Measurements from ENCODE around the gene CCDC158.
"Not testable (repeated sequence)": the region's sequence is repeated elsewhere in the genome, so short reads cannot be mapped to it uniquely, and the experiment has no call there.

Gene CCDC158

DNA sequence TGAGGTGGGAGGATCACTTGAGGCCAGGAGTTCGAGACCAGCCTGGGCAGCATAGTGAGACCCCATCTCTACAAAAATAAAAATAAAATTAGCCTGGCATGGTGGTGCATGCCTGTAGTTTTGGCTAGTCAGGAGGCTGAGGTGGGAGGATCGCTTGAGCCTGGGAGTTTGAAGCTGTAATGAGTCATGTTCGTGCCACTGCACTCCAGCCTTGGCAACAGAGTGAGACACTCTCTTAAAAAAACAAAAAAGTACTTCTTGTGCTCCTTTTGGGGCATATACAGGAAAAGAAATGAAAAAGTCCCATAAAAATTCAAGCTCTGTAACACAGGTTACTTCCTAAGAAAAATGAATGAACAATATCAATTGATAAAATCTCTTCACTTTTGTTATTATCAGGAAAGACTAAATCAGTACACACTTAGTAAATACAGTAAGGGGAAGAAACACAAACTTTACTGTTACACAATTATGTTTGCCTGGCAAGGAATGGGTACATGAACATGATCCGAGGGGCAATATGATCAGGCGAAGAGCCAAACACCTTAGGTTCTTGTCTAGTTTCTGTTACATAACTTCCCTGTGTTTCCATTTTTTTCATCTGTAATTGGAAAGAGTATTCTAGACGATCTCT is 46.9 kb downstream of the CCDC158 start:
- DNase-seq (ENCODE audit: low read depth in 2 of 3, low spot score in 1 of 3) = no peak

DNA sequence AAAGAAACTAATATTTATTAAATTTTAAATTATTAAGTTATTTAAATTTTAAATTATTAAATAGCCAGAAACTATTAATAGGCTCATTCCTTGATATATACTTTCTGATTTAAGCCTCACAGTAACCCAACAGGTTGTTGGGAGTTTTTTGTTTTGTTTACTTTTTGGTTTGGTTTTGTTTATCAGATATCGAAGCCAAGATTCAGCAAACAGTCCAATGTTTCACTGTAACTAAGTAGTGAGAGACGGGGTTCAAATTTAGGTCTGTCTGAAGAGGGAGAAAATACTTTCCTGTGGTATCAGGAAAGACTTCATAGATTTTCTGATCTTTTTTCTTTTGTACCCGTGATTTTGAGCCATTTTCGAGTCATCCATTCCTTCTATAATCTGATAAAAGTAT is 54.2 kb downstream of the CCDC158 start:
- DNase-seq (ENCODE audit: low read depth in 2 of 3, low spot score in 1 of 3) = no peak

DNA sequence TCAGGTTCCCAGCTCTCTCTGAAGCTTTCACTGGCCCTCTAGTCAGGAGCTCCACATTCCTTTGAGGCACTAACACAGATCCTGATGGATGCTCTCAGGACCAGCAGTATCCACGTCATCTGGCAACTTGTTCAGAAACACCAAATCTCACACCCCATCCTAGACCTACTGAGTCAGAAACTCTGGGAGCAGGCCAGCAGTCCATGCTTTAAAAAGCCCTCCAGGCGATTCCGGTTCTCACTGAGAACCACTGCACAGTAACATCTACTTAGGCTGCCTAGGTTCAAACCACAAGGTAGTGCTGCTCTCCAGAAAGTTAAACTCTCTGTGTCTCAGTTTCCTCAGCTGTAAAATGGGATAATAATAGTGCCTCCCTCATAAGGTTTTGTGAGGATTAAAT is 55.3 kb downstream of the CCDC158 start:
- no peak for DNase-seq (ENCODE audit: low read depth in 2 of 3, low spot score in 1 of 3)

DNA sequence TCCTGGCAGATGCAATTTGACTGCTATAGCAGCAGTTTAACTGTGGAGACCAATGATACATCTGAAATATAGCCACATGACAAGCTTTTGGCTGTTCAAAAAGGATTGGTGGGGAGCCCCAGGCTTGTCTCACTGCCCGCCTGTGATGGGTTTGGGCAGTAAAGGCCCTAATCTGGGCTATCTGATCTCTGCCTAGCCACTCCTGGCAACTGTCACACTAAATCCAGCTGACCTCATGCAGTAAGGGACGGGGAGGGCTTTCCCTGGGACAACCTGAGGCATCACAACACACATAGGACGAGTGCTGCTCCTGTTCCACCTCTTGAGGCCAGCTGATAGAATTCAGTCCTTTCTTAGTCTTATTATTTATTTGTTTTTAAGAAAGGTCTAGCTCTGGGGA is 56.2 kb downstream of the CCDC158 start:
- no peak for DNase-seq (ENCODE audit: low read depth in 2 of 3, low spot score in 1 of 3)

DNA sequence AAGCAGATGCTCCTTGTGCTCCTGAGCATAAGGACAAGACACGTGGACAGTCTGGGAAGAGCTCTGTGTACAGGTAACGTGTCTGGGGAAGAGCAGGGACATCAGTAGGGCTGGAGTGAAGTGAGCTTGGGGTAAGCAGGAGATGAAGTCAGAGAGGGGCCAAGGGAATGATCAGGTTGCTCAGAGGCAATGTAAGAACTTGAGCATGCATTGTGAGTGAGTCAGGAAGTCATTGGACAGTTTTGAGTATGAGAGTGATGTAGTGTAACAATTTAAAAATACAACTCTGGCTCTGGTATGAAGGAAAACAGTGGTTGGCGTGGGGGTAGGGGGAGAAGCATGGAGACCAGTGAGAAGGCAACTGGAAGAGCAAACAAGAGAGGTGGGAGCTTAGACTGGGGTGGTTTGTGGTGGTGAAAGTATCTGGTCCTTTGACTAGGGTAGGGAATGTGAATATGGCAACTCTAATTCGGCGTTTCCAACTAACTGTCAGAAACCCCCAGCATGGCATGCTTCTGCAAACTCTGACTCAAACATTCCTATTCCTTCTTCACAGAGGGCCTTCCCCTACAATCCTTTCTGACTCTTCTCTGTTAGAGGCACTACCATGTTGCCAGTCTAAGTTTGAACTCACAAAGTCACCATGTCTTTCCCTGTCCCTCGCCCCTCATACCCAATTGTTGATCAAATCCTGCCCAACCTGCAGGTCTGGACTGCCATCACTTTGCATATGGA is 57.2 kb downstream of the CCDC158 start:
- no peak for DNase-seq (ENCODE audit: low read depth in 2 of 3, low spot score in 1 of 3)

DNA sequence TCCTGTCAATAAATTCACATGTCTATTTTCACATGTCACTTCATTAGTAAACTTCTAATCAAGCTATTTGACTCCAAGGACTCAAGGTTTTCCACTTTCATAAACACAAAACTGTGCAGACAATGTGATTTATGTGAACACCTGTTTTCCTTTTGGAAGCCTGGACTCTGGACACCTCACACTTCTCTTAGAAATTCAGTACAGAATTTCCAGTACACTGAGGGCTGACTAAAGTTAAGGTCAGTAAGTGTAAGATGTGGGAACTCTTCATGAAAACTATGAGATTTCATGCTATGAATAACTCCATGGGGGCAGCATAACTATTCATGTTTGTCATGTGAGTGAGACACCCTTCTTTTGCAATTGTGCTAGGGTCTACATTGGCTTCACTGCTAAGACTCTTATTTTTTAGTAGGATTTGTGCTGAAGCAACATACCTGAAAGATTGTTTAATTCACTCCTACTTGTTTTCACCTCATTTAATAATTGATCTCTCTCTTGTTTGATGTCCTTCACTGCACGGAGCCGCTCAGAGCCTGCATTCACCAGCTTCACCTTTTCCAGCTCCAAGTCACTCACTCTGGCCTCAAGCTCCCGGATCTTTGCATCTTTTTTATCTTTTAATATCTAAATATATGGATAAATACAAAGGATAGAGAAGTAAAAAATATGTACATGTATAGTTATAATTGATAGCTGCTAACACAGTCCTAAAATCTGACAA is 59.1 kb downstream of the CCDC158 start:
- no peak for DNase-seq (ENCODE audit: low read depth in 2 of 3, low spot score in 1 of 3)

DNA sequence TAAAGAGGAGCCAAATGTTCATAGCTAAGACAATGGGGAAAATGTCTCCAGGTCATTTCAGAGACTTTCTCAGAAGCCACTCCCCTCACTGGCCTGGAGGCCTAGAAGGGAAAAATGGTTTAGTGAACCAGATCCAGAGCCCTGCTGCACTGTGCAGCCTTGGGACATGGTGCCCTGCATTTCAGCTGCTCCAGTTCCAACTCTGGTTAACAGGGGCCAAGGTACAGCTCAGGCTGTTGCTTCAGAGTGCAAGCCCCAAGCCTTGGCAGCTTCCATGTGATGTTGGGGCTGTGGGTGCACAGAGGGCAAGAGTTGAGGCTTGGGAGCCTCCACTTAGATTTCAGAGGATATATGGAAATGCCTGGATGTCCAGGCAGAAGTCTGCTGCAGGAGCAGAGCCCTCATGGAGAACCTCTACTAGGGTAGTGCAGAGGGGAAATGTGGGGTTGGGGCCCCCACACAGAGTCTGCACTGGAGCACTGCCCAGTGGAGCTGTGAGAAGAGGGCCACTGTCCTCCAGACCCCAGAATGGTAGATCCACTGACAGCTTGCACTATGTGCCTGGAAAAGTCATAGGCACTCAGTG is 61.0 kb downstream of the CCDC158 start:
- DNase-seq (ENCODE audit: low read depth in 2 of 3, low spot score in 1 of 3) = not testable (repeated sequence)

DNA sequence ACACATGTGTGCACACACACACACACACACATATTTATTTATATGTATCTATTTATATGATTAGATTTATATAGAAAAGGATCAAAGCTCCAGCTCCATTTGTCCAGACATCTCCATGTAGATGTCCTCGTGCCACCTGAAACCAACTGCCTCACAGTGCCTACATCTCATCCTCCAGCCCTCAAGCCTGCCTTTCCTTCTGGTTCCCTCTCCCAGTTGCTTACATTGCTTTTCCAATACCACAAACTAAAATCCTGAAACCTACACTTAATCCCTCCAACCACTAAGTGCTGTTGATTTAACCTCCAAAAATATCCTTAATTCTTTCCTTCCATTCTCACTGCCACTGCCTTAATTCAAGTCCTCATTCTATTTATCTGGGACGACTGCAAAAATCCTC is 63.0 kb downstream of the CCDC158 start:
- no peak for DNase-seq (ENCODE audit: low read depth in 2 of 3, low spot score in 1 of 3)

DNA sequence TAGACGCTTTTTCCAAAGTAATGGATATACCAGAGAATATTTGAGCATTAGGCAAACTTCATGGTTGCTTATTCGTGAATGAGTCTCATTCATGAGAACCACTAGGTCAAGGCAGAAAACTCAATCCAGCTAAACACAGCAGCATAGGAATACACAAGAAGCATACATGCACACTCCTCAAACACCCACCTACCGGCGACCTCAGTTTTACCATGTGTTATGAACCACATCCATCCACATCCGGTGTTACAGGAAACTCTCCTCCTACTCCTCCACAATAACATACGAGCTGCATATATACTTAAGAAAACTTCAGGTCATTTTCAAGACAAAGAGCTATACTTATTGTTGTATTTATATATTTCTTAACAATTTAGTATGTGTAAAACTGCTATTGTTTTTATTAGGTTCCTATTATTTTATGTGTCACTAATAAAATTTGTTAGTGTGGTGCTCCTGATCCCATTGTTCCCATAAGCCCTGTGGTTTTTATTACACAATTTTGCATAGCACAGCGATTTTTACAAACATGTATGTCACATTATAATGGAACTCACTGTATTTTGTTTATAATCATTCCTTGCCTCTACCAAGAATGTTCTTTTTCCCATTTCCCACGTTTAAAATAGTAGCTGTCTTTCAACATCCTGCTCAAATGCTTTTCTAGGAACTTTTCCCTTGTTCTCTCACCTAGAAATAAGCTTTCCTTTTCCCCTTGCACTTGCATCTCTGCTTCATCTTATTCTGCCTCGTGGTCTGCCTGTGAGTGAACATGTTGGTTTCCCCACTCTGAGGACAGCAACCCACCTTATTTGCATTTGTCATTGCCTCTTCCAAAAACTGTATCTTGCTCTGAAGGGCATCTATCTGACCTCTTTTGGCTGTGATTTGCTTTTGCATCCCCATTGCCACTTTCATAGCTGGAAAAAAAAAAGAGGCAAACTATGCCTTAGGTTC is 66.1 kb downstream of the CCDC158 start:
- peak in 1 of 3 donors; percentile 3 for DNase-seq (ENCODE audit: low read depth in 2 of 3, low spot score in 1 of 3)

DNA sequence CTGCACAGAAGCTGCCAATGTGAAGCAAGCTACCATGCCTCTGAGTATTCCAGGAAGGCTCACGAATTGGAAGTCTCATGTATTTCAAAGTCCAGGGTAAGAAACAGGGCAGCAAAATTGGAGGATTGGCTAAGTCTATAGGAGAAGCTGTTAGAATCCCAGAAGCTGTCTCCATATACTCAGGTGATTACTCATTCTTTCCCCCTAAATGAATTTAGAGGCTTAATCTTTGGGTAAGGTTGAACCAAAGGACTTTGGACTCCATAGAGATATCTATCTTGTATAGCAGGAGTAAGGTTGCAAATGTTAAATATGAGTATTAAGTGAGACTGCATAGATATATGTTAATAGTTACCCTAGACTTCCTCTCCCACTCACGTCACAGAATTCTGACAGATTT is 78.1 kb downstream of the CCDC158 start:
- no peak for DNase-seq (ENCODE audit: low read depth in 2 of 3, low spot score in 1 of 3)

DNA sequence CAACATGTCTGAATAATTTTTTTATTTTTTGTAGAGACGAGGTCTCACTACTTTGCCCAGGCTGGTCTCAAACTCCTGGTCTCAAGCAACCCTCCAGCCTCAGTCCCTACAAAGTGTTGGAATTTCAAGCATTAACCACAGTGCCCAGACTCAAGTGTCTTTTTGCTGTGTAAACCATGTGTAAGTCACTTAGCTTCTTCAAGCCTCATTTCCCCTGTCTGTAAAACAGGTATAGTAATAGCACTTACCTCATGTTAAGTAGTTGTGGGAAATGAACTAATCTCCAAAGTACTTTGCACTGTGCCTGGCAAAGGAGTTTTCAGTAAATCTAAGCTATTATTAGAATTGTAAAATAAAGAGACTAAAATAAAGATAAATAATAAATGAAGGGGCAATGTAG is 78.8 kb downstream of the CCDC158 start:
- no peak for DNase-seq (ENCODE audit: low read depth in 2 of 3, low spot score in 1 of 3)

DNA sequence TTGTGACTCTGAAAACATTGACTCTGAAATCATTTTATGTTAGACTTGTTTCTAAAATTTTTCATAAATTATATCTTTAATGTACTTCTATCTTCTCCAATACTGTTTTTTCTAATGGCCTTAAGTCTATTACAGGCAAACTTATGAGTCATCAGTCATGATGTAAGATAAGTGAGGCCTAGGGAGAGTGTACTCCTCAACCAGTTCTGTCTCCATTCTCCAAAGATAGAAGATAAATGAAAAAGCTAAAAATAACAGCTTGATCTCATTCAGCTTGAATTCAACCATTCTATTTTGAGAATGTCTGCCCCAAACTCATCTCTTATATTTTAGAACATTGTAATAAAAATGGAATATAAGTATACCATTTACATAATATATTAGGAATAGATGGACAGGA is 79.9 kb downstream of the CCDC158 start:
- DNase-seq (ENCODE audit: low read depth in 2 of 3, low spot score in 1 of 3) = no peak

DNA sequence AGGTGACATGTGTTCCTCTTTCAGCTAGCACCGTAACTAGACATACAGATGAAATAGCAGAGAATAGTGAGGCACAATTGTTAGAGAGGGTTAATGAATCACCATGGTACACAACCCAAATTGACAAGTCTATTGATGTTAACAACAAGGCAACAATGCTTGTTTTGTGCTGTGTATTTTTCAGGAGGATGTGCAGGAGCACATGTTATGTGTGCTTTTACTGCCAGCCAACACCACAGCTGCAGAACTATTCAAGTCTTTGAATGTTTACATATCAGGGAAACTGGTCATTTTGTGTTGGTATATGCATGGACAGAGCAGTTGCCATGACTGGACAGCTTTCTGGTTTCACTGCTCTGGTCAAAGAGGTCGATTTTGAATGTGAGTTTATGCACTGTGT is 81.6 kb downstream of the CCDC158 start:
- no peak for DNase-seq (ENCODE audit: low read depth in 2 of 3, low spot score in 1 of 3)

DNA sequence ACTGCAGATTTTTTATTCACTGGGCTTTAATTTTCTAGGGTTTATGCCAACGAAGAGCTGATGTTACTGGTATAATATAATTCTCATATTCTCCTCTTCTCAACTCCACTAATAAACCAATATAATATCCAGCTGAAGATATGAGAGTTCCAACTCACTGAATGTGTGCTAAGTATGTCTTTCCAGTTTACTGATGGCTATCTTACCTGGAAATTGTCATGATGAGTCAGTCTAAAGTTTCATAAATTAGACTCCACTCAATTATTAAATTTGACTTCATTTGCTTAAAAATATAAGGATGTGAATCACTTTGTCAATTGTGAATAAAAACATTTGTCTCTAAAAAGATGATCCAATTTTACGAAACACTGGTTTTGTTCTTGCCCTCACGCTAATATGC is 86.1 kb downstream of the CCDC158 start:
- DNase-seq (ENCODE audit: low read depth in 2 of 3, low spot score in 1 of 3) = no peak

DNA sequence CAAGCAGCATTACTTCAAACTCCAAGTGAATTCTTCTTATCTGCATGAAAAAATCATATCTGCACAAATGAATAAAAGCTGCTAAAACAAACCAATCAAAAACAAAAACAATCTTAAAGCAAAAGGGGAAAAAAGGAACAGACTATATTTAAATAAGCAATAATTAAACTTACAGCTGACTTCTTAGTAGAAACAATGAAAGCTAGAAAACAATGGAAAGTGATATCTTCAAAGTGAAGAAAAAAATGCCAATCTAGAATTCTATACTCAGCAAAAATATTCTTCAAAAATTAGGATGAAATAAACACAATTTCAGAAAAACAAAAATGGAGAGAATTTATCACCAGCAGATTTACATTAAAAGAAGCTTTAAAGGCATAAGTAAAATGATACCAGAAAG is 94.4 kb downstream of the CCDC158 start:
- no peak for DNase-seq (ENCODE audit: low read depth in 2 of 3, low spot score in 1 of 3)

DNA sequence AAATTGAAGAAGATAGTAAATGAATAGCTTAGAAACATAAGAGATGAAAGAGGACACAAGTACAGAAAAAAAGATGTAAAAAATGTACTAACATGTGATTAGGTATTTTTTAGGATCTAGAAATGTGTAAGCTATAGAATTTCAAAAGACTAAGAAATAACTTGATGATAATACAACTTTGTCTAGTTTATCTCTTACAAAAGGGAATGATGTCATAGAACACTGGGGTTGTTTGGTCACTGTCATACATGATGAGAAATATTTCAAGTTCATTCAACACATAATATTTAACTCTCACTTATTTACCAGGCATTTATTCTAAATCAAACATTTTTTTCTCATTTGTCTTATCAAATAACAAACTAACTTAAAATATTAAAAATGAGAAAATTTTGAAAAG is 95.9 kb downstream of the CCDC158 start:
- DNase-seq (ENCODE audit: low read depth in 2 of 3, low spot score in 1 of 3) = no peak

DNA sequence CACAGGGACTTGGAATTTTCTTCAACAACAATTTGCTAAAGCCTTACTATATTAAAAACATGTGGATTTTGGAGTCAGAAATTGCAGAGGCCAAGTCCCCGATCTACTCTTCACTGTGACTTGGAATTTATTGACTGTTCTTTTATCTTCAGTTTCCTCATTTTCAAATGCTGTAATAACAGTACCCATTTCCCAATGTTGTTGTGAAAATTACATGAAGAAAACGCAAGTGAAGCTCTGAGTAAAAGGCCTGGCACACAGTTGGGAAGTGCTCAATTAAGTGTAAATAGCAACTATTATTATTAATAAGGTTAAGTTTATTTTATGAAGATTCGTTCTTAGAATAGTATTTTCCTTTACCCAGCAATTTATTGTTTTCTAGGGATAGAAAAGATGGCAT is 98.7 kb downstream of the CCDC158 start:
- DNase-seq (ENCODE audit: low read depth in 2 of 3, low spot score in 1 of 3) = no peak

DNA sequence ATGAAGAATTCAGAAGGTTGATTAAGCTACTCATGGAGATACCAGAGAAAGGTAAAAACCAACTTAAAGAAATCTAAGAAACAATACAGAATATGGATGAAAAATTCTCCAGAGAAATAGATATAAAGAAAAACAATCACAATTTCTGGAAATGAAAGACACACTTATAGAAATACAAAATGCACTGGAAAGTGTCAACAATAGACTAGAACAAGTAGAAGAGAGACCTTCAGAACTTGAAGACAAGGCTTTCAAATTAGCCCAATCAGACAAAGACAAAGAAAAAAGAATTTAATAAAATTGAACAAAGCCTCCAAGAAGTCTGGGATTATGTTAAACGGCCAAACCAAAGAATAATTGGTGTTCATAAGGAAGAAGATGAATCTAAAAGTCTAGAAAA is 104.8 kb downstream of the CCDC158 start:
- DNase-seq (ENCODE audit: low read depth in 2 of 3, low spot score in 1 of 3) = no peak

DNA sequence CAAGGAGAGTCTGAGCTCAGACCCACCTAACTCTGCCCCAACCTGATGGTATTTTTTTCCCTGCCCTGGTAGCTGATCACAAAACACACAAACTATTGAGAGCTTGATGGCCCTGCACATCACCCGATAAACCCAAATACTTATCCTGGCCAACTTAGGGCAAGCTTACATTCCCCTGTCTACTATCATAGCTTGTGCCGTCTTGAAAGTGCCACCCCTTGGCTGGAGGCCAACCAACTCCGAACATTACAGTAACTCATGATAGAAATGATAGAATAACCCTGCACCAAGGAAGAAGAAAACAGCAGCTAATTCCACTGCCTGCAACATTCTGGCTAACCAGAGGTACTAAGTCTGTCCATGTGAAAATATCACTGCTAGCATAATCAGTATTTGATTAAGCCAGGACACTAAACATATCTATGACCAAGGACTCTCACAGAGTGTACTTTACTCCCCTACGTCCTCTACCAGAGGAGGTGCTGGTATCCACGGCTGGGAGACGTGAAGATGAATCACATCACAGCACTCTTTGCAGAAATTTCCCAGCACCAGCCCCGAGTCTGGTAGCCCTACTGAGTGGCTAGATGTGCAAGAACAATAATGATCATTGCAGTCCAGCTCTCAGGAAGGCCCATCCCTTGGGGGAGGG is 105.5 kb downstream of the CCDC158 start:
- no peak for DNase-seq (ENCODE audit: low read depth in 2 of 3, low spot score in 1 of 3)

DNA sequence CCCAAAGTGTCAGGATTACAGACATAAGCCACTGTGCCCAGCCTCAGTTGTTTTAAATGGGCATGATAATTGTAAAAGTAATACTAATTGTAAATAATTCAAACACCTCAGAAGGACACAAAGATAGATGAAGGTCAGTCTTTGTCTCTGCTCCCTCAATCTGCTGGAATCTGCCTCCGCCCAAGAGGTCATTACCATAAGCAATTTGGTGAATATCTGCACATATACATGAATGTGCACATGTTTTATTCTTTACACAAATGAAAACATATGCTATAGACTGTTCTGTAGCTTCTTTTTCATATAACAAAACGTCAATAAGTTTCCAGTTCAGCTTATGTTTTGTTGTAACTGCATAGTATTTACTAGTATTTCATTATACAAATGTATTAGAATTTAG is 107.4 kb downstream of the CCDC158 start:
- no peak for DNase-seq (ENCODE audit: low read depth in 2 of 3, low spot score in 1 of 3)

Data from stimulated activated CD4-positive, alpha-beta T cell treated with anti-CD3 and anti-CD28 coated beads, Interleukin-12 subunit alpha, Interleukin-12 subunit beta, amount 100 ng/mL, for 48 hours (primary cell).